HepG2 (cell line): Measurements from ENCODE around the gene ABCF1. TPM values are rescaled to one million over a fixed set of nuclear protein-coding genes. Genes with fewer than 3 reads are reported as not detected.

ENCODE experiments used
- CENPBD1 ChIP-seq: sonication (generic); formaldehyde crosslinking; IDR thresholded peaks from 2 replicates; pipeline ENCODE4 v1.8.0; 2022; ENCODE audit warnings: missing genetic modification reagents, low read depth, mild to moderate bottlenecking, borderline replicate concordance
- CREB1 ChIP-seq, 2 experiments: fragments of 450-650 bp in 1 of 2; IDR thresholded peaks; 2 replicates each; pipeline ENCODE4 v1.6.1; 2016 to 2017; ENCODE audit warnings: control low read depth in 1 of 2, mild to moderate bottlenecking in 1 of 2, missing compliant biosample characterization in 1 of 2, missing genetic modification characterization in 1 of 2
- CSRNP1 ChIP-seq: sonication (generic); formaldehyde crosslinking; IDR thresholded peaks from 2 replicates; pipeline ENCODE4 v1.8.1; 2023; ENCODE audit warnings: mild to moderate bottlenecking, missing genetic modification reagents
- ETV6 ChIP-seq: sonication (generic); formaldehyde crosslinking; conservative IDR thresholded peaks from 2 replicates; pipeline ENCODE4 v1.4.0; 2020; ENCODE audit warnings: missing genetic modification reagents
- GLMP ChIP-seq: sonication (generic); formaldehyde crosslinking; IDR thresholded peaks from 2 replicates; pipeline ENCODE4 v1.9.0; 2021; ENCODE audit warnings: missing genetic modification reagents, mild to moderate bottlenecking, borderline replicate concordance
- RORA ChIP-seq: sonication (generic); formaldehyde crosslinking; IDR thresholded peaks from 2 replicates; pipeline ENCODE4 v1.5.0; 2020; ENCODE audit warnings: mild to moderate bottlenecking, missing genetic modification reagents, moderate library complexity
- SNAI1 ChIP-seq: sonication (generic); formaldehyde crosslinking; IDR thresholded peaks from 2 replicates; pipeline ENCODE4 v1.5.0; 2020; ENCODE audit warnings: mild to moderate bottlenecking, missing genetic modification reagents, borderline replicate concordance
- SNAPC4 ChIP-seq: sonication (generic); formaldehyde crosslinking; IDR thresholded peaks from 2 replicates; pipeline ENCODE4 v1.4.0; 2020; ENCODE audit warnings: mild to moderate bottlenecking, missing genetic modification reagents
- ZNF205 ChIP-seq: IDR thresholded peaks from 2 replicates; pipeline ENCODE4 v1.6.1; 2018; ENCODE audit warnings: missing biosample characterization, missing genetic modification reagents
- ZNF230 ChIP-seq: sonication (generic); formaldehyde crosslinking; IDR thresholded peaks from 2 replicates; pipeline ENCODE4 v1.4.0; 2020; ENCODE audit warnings: mild to moderate bottlenecking, missing genetic modification reagents
- ZNF333 ChIP-seq: sonication (generic); formaldehyde crosslinking; IDR thresholded peaks from 2 replicates; pipeline ENCODE4 v1.4.0; 2020; ENCODE audit warnings: mild to moderate bottlenecking, missing genetic modification reagents, borderline replicate concordance
- ZNF33A ChIP-seq: sonication (generic); formaldehyde crosslinking; IDR thresholded peaks from 2 replicates; pipeline ENCODE4 v1.5.1; 2020; ENCODE audit warnings: missing genetic modification reagents, mild to moderate bottlenecking, moderate library complexity, borderline replicate concordance
- ZNF576 ChIP-seq: sonication (generic); formaldehyde crosslinking; IDR thresholded peaks from 2 replicates; pipeline ENCODE4 v1.4.0; 2020; ENCODE audit warnings: mild to moderate bottlenecking, missing genetic modification reagents
- ZNF639 ChIP-seq: conservative IDR thresholded peaks from 2 replicates; pipeline ENCODE4 v1.6.1; 2018; ENCODE audit warnings: missing genetic modification reagents
- ZNF678 ChIP-seq: sonication (generic); formaldehyde crosslinking; IDR thresholded peaks from 2 replicates; pipeline ENCODE4 v1.4.0; 2020; ENCODE audit warnings: mild to moderate bottlenecking, missing genetic modification reagents
- ZNF724P ChIP-seq: sonication (generic); formaldehyde crosslinking; IDR thresholded peaks from 2 replicates; pipeline ENCODE4 v1.8.0; 2022; ENCODE audit warnings: missing genetic modification reagents, borderline replicate concordance
- polyA plus RNA-seq, 8 experiments: library from polyadenylated mRNA; depleted of rRNA in 3 of 8; stranded (reverse) in 7 of 8; unstranded in 1 of 8; fragments of >200 nt; fragmentation: Illumina TruSeq in 4 of 8; extraction: Trizol in 4 of 8; gene quantifications; 2 replicates each; pipeline versions ENCODE4 v1.2.1 to v1.2.3, GENCODE V29; 2011 to 2016; ENCODE audit warnings: low read depth in 4 of 8, missing spikeins in 1 of 8, mixed read lengths in 1 of 8; ENCODE audit not compliant: insufficient read depth in 1 of 8
- total RNA-seq, 5 experiments: library from RNA; depleted of rRNA; stranded (reverse); fragments of >200 nt; fragmentation: Illumina TruSeq; extraction: Trizol; gene quantifications; 2 replicates each; pipeline ENCODE4 v1.2.3, GENCODE V29; 2016; ENCODE audit warnings: low read depth in 1 of 5

Gene ABCF1
- total and polyA plus RNA-seq, 2 of the 13 experiments (the other 11 are each of a cell fraction or from before 2014, with no cell fraction given): 25.4 to 98.9 TPM

GRCh38 chr6:30615219-30615957 lies 44.1 kb downstream of the ABCF1 start (continued):
- TF ChIP-seq CENPBD1 (no peak), ZNF230 (no peak), ZNF724P (CRISPR knock-in tag) (no peak), CREB1 (IDR thresholded peaks at IDR 0.05) (no peak), CREB1 (CRISPR knock-in tag; IDR thresholded peaks at IDR 0.05) (no peak; the same call in 1 of the 2 replicates), ZNF333 (no peak), ZNF33A (CRISPR knock-in tag) (no peak), SNAI1 (CRISPR knock-in tag) (no peak), RORA (CRISPR knock-in tag) (no peak), GLMP (CRISPR knock-in tag) (no peak), SNAPC4 (CRISPR knock-in tag) (0 out of 2 replicates have a peak, but pooled peaks have one; percentile 13), ETV6 (CRISPR knock-in tag) (no peak), CSRNP1 (CRISPR knock-in tag) (no peak), ZNF205 (CRISPR knock-in tag) (0 out of 2 replicates have a peak, but pooled peaks have one; percentile 16), ZNF576 (no peak), ZNF678 (no peak), ZNF639 (CRISPR knock-in tag) (peak; percentile 44; the same call in 1 of the 2 replicates)
